ENCODE results near the gene SKI. TPM values are rescaled to one million over a fixed set of nuclear protein-coding genes. Genes with fewer than 3 reads are reported as not detected.
A peak's percentile ranks its signal among the peaks of the same experiment; 100 is the strongest.

SKI gene
- total and polyA plus RNA-seq, 9 of the 15 experiments (the other 6 are each of a cell fraction or from before 2014, with no cell fraction given), result 0.10 to 60.5 (median 4.6) TPM

DNA sequence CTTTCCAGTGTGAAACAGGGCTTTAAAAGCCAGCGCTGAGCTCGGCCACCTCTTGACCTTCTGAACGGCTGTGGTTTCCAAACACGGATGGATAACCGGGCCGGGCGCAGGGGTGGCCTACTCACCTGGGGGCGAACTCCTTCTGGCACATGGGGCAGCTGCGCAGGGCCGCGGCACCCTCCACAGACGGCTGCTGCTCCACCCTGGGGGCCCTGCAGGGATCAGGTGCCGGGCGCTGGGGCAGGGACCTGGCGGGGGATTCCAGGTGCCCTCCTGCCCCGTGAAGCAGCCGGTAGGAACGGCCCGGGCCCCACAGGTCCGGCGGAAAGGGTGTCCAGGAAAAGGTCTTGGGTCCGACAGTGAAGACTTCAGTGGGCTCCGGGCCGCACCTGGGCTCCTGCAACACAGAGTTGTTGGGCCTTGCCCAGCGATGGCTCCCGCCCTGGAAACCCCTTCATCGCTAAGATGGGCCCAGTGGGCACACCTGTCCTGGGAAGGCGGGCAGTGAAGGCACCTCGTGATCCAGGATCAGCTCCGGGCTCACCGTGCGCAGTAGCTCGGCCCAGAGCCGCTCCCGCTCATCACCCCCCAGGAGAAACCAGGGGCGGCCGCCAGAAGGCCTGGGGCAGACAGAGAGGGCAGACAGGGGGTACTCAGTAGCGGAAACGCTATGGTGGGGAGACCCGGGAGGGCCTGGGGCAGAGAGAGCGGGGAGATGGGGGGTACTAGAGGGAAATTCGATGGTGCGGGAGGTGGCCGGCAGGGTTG, 34.4 kb upstream of the SKI start (continued):
- peak; percentile 59 to 65 for TF ChIP-seq NRF1 (conservative IDR thresholded peaks at IDR 0.05 in 1 of 2, IDR thresholded peaks at IDR 0.05 in 1 of 2)
- TF ChIP-seq, protein P1, sequence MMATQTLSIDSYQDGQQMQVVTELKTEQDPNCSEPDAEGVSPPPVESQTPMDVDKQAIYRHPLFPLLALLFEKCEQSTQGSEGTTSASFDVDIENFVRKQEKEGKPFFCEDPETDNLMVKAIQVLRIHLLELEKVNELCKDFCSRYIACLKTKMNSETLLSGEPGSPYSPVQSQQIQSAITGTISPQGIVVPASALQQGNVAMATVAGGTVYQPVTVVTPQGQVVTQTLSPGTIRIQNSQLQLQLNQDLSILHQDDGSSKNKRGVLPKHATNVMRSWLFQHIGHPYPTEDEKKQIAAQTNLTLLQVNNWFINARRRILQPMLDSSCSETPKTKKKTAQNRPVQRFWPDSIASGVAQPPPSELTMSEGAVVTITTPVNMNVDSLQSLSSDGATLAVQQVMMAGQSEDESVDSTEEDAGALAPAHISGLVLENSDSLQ (IDR thresholded peaks at IDR 0.05), result no peak
- TF ChIP-seq, protein P2, sequence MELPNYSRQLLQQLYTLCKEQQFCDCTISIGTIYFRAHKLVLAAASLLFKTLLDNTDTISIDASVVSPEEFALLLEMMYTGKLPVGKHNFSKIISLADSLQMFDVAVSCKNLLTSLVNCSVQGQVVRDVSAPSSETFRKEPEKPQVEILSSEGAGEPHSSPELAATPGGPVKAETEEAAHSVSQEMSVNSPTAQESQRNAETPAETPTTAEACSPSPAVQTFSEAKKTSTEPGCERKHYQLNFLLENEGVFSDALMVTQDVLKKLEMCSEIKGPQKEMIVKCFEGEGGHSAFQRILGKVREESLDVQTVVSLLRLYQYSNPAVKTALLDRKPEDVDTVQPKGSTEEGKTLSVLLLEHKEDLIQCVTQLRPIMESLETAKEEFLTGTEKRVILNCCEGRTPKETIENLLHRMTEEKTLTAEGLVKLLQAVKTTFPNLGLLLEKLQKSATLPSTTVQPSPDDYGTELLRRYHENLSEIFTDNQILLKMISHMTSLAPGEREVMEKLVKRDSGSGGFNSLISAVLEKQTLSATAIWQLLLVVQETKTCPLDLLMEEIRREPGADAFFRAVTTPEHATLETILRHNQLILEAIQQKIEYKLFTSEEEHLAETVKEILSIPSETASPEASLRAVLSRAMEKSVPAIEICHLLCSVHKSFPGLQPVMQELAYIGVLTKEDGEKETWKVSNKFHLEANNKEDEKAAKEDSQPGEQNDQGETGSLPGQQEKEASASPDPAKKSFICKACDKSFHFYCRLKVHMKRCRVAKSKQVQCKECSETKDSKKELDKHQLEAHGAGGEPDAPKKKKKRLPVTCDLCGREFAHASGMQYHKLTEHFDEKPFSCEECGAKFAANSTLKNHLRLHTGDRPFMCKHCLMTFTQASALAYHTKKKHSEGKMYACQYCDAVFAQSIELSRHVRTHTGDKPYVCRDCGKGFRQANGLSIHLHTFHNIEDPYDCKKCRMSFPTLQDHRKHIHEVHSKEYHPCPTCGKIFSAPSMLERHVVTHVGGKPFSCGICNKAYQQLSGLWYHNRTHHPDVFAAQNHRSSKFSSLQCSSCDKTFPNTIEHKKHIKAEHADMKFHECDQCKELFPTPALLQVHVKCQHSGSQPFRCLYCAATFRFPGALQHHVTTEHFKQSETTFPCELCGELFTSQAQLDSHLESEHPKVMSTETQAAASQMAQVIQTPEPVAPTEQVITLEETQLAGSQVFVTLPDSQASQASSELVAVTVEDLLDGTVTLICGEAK (IDR thresholded peaks at IDR 0.05), result peak; percentile 10; the same call in 1 of the 2 replicates
- TF ChIP-seq, protein P2 (CRISPR knock-in tag; IDR thresholded peaks at IDR 0.05), result no peak
- 0 out of 2 replicates have a peak, but pooled peaks have one; percentile 18 for TF ChIP-seq HNRNPL (IDR thresholded peaks at IDR 0.05; ENCODE audit: low read depth, low read length)
- no peak for TF ChIP-seq CHD1 (IDR thresholded peaks at IDR 0.05; ENCODE audit: low read length)
- TF ChIP-seq MAFF (IDR thresholded peaks at IDR 0.05; ENCODE audit: low read length), result no peak
- peak; percentile 23 for TF ChIP-seq RBBP5 (IDR thresholded peaks at IDR 0.05; ENCODE audit: borderline replicate concordance, insufficient read depth, low read length, poor library complexity, severe bottlenecking)
- no peak for TF ChIP-seq CHD4 (IDR thresholded peaks at IDR 0.05; ENCODE audit: insufficient read depth, insufficient replicate concordance, low read depth, low read length, poor library complexity, severe bottlenecking)
- TF ChIP-seq ZFX (CRISPR knock-in tag; IDR thresholded peaks at IDR 0.05), result peak; percentile 72
- no peak for TF ChIP-seq MED1 (CRISPR knock-in tag; IDR thresholded peaks at IDR 0.05; ENCODE audit: borderline replicate concordance)
- TF ChIP-seq TCFL5 (CRISPR knock-in tag; conservative IDR thresholded peaks at IDR 0.05), result no peak
- TF ChIP-seq RBM14 (IDR thresholded peaks at IDR 0.05; ENCODE audit: borderline replicate concordance, insufficient read depth, low read depth, low read length), result 0 out of 2 replicates have a peak, but pooled peaks have one; percentile 45
- no peak for TF ChIP-seq E2F3 (CRISPR knock-in tag; IDR thresholded peaks at IDR 0.05)

Data from K562 (cell line).